HG03039 (cell line): ENCODE results near the gene POMC.
"Not testable (repeated sequence)": the region's sequence is repeated elsewhere in the genome, so short reads cannot be mapped to it uniquely, and the experiment has no call there.

ENCODE experiments used
- ATAC-seq: cut with Tn5 transposase; IDR thresholded peaks from one replicate; pipeline ENCODE4 v1.9.1; 2021; ENCODE audit warnings: mild to moderate bottlenecking, moderate library complexity; ENCODE audit not compliant: unreplicated experiment

Gene POMC

GRCh38 chr2:25168256-25169072 is at the start of gene POMC:
Gene POMC (minus strand): TSS chr2:25168580. CDS start chr2:25164772, 3,808 bp downstream.
- ATAC-seq = no peak

DNA sequence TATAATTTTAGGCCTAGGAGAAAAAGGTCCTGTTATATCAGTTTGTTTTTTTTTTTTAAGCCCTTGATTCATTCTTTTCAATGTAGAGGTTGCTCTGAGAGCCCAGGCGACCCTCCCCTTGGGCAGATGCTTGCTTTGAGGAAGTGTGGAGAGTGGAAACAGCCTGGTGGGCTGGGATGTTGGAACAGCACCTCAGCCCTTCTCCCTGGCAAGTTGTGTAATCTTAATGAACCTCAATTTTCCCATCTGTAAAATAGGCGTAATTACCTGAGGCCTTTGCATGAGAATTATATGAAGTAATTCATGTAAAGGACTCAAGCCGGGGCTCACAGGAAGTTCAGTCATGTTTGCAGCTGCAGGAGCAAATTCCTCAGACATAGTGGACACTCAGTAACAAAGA is 49.7 kb upstream of the POMC start:
- ATAC-seq = no peak

DNA sequence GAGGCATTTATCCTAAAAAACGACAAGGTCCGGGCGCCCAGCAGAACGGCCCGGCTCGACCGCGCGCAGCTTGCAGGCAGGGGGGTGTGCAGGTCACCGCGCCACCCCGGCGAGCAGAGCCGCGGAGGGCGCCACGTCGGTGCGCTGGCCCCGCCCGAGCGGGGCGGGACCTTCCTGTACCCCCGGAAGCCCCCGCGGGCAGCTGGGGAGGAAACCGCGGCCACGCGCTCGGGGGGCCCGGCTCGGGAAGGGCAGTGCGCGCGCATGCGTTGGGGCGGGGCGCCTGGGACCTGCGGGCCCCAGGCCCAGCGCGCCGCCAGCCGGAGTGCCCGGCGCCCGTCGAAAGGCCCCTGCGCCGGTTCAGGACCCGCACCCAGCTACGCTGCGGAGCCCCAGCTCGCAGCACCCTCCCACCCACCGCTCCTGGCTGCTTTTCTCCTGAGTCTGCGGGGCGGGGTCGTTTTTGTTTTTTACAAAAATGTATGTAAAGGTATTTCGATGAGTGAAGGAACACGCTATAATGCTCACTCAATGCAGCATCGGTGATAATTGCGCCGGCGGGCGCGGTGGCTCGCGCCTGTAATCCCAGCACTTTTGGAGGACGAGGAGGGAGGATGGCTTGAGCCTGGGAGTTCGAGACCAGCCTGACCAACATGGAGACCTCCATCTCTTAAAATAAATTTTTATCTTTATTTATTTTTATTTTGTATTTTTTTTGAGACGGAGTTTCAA is 47.7 kb upstream of the POMC start:
- no peak for ATAC-seq

DNA sequence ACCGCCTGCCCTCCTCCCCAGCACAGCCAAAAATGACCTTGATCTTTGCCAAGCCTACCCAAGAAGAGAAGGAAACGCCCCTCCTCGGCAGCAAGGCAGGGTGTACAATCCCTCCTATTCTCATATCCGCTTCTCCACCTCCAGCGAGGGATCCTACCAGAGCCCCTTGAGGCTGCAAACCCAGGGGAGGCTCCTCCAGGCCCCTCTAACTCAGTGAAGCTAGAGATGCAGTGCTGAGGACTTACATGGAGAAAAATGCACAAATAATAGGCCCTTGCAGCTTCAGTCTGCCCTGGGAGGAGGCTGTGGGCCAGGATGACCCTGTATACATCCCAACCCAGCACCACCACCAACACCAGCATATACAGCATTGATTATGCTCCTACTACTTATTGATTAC is 46.9 kb upstream of the POMC start:
- no peak for ATAC-seq

DNA sequence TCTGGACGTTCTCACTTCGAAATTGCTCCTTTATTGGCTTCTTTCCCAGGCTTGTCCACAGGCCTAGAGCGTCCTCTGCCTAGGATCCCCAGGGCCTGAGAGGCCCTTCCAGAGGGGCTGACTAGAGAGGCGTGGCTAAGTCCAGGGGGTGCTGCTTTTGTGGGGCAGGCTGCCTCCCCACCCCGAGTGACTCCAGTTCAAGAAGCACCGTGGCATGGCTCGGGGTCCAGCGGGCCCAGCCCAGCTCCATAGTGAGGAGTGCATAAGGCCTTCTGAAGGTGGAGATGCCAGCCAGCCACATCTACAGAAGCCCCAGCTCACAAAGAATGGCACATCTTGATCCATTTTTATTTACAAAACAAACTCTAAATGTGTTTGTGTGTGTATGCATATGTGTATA is 44.8 kb upstream of the POMC start:
- ATAC-seq = no peak

DNA sequence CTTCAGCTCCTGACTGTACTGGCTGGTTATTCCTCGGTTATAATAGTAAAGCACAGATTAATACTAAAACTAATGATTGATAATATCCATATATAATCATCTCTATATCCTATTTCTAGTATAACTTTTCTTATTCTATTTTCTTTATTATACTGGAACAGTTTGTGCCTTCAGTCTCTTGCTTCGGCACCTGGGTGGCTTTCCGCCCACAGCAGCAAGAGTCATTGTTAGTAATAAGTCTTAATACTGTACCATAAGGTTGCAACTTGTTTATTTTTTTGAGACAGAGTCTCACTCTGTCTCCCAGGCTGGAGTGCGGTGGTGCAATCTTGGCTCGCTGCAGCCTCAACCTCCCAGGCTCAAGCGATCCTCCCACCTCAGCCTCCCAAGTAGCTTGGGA is 42.5 kb upstream of the POMC start:
- ATAC-seq = not testable (repeated sequence)

GRCh38 chr2:25207078-25207545 is 38.7 kb upstream of the POMC start:
- no peak for ATAC-seq

DNA sequence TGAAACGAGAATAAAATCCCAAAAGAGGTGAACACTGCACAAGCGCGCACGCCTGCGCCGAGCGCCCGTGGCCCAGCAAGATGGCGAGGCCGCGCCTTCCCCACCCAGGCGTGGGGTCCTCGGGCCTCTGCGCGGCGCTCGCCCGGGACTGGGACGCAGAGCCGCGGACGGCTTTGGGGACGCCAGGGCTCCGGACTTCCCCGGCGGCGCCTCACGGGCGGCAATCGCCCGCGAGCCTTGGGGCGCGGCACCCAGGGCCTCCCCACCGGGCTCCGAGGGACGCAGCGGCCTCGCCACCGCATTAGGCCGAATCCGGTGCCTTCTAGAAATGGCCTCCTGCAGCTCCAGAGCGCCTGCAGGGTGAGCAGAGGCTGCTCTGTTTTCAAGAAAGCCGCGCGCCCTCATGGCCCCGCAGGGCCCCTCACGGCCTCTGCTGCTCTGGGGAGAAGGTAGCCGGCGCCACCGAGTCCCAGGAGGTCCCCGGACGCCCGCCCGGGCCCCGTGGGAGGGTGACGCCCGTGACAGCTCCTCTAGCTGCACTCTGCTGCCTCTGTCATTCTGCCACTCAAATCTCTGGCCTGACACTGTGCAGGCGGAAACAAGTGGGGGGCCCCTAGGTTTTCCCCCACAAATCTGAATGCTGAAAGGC is 35.9 kb upstream of the POMC start:
- no peak for ATAC-seq

DNA sequence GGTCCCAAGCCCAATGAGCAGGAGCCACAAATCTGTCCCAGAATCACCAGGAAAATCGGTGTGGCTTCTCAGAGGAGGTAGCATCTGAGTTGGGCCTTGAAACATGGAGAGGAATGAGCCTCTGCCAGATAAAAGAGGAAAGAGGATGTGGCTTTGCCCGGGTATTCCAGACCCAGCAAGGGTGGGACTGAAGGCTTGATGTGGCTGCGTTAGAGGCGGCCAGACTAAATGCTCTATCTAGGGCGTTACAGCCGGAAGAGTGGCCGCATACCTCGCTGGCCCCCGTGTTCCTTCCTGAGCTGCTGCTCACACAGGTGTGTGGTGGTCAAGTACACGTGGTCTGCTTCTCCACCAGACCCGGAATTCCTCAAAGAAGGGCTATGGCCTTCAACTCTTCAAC is 33.9 kb upstream of the POMC start:
- ATAC-seq = no peak

GRCh38 chr2:25201794-25202193 is 33.4 kb upstream of the POMC start:
- no peak for ATAC-seq

DNA sequence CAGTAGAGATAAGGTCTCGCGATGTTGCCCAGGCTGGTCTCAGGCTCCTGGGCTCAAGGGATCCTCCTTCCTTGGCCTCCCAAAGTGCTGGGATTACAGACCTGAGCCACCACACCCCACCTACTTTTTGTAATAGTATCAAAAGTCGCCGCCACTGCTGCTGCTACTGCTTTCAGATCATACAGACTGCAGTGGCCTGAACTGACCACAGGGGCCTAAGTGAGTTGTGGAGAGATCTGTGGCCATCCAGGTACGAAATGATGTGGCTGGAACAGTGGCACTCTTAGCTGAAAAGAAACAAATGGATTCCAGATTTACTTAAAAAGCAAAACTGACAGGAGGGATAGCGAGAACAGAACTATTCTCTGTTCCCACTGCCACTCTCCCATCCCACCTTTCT is 32.9 kb upstream of the POMC start:
- ATAC-seq = no peak

GRCh38 chr2:25198576-25198975 is 30.2 kb upstream of the POMC start:
- no peak for ATAC-seq

- no peak for ATAC-seq
Measured at GRCh38 chr2:25198209-25198525, 29.8 kb upstream of the POMC start.

DNA sequence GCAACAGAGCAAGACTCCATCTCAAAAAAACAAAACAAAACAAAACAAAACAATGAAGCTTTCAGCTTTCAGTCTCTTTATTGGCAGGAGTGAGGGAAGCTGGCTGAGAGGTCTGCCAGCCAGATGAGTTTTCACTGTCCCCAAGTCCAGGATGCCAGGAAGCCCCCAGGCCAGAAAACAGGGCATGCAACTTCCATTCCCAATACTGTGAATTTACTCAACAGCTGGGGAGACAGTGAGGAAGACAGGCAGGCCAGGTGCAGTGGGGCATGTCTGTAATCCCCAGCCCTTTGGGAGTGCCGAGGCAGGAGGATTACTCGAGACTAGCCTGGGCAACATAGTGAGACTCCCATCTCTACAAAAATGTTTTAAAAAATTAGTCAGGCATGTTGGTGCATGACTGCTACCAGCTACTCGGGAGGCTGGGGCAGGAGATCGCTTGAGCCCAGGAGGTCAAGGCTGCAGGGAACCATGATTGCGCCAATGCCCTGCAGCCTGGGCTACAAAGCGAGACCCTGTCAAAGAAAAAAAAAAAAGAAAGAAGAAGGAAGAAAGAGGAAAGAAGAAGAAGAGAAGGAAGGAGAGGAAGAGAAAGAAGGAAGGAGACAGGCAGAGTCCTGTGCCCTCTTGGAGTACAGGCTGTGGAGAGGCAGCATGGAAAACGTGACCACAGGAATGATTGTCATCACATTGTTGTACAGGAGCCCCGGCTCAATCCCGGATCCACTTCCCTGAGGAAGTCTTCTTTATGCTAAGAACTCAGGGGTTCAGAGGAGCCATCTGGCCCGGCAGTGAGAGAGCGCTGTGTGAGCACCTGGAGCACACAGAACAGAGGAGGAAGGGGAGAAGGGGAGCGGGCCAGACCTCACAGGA is 29.2 kb upstream of the POMC start:
- no peak for ATAC-seq

GRCh38 chr2:25194576-25195122 is 26.3 kb upstream of the POMC start:
- no peak for ATAC-seq

DNA sequence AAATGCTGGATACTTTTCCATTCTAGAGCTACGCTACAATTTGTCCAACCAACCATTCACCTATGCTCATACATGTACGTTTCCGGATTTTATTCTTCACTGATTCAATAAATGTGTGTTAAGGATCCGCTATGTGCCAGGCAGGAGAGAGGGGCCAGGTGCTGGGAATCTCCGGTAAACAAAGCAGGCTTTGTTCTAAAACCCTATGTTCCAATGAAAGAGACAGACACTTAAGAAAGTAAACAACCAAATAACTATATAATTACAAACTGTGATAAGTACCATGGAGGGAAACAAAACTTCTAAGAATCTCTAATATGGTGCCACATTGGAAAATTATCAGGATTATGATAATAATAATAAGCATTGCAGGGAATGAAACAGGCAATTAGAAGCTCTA is 22.2 kb upstream of the POMC start:
- ATAC-seq = no peak

DNA sequence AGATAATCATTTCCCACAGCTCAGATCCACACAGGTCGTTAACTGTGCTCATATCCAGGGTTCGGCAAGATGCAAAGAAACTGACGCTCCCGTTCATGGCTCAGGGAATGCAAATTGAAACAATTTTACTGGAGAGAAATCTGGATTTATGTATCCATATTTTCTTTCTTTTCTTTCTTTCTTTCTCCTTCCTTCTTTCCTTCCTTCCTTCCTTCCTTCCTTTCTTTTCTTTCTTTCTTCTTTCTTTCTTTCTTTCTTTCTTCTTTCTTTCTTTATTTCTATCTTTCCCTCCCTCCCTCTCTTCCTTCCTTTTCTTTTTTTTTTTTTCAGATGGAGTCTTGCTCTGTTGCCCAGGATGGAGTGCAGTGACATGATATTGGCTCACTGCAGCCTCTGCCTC is 20.0 kb upstream of the POMC start:
- ATAC-seq = no peak

DNA sequence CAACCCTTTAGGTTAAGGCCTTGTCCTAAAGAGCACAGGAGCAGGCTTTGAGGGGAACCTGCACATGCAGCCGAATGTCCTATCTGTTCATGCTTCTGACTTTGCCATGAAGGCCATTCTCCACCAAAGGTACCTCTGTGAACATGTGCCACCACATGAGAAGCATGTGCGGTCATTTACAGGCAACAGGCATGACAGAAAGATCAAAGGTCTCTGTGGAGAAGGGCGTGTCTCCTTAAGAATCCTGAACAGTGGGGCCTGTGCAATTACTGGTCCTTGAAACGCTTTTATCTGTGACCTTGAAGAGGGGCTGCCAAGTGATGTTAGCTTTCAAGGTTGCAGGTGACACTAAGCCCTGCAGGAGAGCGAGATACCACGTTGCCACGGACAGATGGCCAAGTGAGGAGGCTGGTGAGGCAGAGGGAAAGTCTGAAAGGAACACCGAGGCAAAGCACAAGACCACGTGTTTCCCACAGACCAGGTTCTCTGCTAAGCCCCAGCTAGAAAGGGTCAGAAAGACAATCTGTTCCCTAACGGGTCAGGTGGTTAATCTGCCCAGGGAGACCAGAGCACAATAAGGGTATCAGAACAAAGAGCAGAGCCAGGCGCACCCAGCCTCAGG is 19.5 kb upstream of the POMC start:
- no peak for ATAC-seq

GRCh38 chr2:25184254-25184653 is 15.9 kb upstream of the POMC start:
- no peak for ATAC-seq

DNA sequence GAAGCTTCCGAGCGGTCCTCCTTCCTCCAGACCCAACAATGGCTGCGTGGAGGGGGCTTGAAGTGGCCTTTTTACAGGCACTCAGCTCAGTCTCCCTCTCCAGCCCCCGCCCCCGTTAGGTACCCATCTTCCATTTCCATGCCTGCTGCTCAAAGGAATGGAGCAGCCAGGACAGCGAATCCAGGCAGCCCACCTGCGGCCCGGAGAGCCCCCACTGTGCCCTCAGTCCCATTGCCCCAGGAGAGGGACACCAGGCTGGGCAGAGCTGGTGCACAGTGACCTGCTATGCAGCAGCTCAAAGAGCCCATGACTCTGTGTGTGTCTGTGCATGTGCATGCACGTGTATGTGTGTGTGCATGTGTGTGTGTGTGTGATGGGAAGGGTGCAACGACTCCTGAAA is 10.6 kb upstream of the POMC start:
- no peak for ATAC-seq
